Motor neuron (in vitro differentiated cells): ENCODE measurements around the gene TMEM14A. TPM values are rescaled to one million over a fixed set of nuclear protein-coding genes. Genes with fewer than 3 reads are reported as not detected.
A peak's percentile ranks its signal among the peaks of the same experiment; 100 is the strongest.
"Not testable (repeated sequence)": the region's sequence is repeated elsewhere in the genome, so short reads cannot be mapped to it uniquely, and the experiment has no call there.

Experiments
- ATAC-seq, 8 experiments: fragments of 200-7000 bp; cut with Tn5 transposase; replicated peaks in 6 of 8; 2 replicates each; pipeline ENCODE4 v1.8.0; 2021; ENCODE audit warnings: mild to moderate bottlenecking in 8 of 8, moderate library complexity in 8 of 8
- H3K27ac ChIP-seq, 2 donors: fragments of 250-450 bp; sonication (Bioruptor Pico); 2 replicates each; pipeline ENCODE4 v1.9.0; 2021; ENCODE audit warnings: antibody characterized with exemption in 2 of 2, mild to moderate bottlenecking in 2 of 2, moderate library complexity in 1 of 2
- H3K4me1 ChIP-seq, 2 donors: fragments of 250-450 bp; sonication (Bioruptor Pico); replicated peaks in 1 of 2; 2 replicates each; pipeline ENCODE4 v1.6.1; 2021; ENCODE audit warnings: antibody characterized with exemption in 2 of 2, mild to moderate bottlenecking in 2 of 2, moderate library complexity in 1 of 2
- H3K4me3 ChIP-seq, 5 donors: fragments of 250-450 bp; sonication (Bioruptor Pico); 2 replicates each; pipeline ENCODE4 v1.9.0; 2021; ENCODE audit warnings: antibody characterized with exemption in 5 of 5, mild to moderate bottlenecking in 5 of 5, moderate library complexity in 4 of 5
- WGBS, 10 experiments: fragments of 450-650 bp; shearing (Covaris generic); methylation state at CpG; one replicate each; pipeline ENCODE4 v1.0.0; 2022; 5-methylcytosine and 5-hydroxymethylcytosine counted together
- in situ Hi-C, 9 experiments: fragments of 400-800 bp; cut with MboI; loops; one replicate each; pipeline ENCODE4 v1.15.0; 2021; ENCODE audit warnings: low sequenced_read_pairs in 9 of 9, low pct_unique_long_range_greater_than_20kb in 2 of 9; ENCODE audit not compliant: unreplicated experiment in 9 of 9
- total RNA-seq, 8 experiments: library from RNA; unstranded; fragments of 300-600 nt; gene quantifications; 2 replicates each; pipeline versions ENCODE4 v1.2.3 to v1.2.4, GENCODE V29; 2022

Gene TMEM14A
- total RNA-seq, 8 experiments from 2014 or later = 13.1 to 79.0 (median 59.4) TPM

DNA sequence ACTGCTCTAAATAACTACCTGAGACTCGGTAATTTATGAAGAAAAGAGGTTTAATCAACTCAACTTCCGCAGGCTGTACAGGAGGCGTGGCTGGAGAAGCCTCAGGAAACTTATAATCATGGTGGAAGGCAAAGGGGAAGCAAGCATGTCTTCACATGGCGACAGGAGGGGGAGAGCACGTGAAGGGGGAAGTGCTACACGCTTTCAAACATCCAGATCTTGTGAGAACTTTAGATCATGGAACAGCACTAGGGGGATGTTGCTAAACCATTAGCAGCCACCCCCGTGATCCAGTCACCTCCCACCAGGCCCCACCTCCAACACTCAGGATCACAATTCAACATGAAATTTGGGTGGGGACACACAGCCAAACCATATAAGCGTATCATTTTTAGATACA is 5.7 kb downstream of the TMEM14A start:
- in situ Hi-C loops, H3K27ac ChIP-seq, H3K4me3 ChIP-seq, ATAC-seq: not testable (repeated sequence)
- H3K4me1 ChIP-seq = peaks cover 3 to 12% of the 10 kb centered on the region in 2 donors
- WGBS, 10 experiments = 0 to 100% (median 82%) methylated on average over 1 to 6 of the region's 8 CpGs

DNA sequence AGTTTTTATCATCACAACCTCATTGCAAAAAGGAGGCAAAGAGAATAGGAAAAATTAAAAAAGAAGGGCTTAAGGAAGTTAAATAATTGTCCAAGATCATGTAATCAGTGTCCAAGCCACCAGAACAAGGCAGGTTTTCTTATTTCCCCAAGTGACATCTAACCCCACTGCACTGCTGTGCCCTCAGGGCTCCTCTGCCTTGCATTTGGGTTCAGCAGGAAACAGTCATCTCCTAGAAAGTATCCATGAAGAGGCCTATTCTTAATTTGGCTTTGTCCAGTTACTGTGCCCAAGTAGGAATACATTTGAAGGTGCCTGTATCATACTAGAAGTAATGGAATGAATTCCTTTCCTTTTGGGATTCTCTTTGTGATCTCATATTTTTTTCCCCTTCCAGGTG is 10.5 kb downstream of the TMEM14A start:
- in situ Hi-C loops = no loop called here
- Histone ChIP-seq H3K4me3 (no peak overlapping the region), H3K4me1 (no peaks in the 10 kb centered on the region), H3K27ac (no peak overlapping the region)
- ATAC-seq = no peak

DNA sequence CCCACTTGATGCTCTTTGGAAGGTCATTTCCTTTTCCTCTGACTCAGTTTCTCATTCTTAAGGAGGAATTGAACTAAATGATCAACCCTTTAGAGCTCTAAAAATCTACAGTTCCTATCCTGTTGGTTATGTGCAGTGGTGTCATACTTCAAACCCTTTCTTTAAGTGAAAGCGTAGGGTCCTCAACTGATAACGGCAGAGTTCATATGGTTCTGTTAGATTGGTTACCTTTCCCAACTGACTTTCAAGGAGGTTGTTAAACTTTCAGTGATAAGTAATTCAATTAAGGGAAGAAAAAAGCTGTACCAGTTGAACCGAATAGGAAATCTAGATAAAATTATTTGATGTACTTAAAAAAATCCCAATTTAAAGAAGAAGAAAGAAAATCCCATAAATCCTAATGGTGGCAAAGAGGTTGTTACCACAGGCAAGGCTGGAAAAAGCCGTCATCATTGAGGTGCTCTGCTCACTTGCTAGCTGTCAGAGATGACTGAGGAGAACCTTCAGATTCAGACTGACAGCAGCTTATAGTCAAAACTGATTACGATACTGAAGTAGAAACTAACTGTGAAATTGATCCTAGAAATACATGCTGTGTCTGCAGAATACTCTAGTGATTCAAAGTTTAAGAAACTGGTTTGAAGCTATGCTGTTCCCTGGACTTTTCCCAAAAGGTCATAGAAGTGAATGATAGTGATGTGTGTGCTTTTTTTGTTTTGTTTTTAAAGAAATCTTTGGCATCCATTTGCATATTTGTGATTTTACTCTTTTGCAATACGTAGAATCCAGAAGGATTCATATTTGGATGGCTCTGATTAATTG is 16.2 kb downstream of the TMEM14A start:
- ATAC-seq = no peak
- WGBS, 10 experiments = 73 to 100% (median 91%) methylated on average over 4 to 6 of the region's 6 CpGs

DNA sequence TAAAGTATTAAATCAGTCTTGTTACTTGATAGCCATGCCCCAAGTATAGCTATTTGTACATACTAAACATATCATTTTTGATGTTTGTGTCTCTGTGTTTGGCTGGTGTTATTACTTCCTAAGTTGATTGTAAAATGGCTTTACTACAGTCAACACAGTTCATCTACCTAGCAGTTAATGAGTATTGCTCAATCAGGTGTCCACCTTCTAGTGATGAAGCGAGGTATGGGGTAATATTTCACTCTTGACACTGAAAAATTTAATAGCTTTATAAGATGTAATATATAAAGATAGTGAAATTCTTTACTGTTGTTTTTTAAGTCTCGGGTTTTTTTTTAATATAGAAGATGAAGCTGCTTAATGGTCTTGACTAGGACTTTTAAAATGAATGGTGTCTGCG is 18.9 kb downstream of the TMEM14A start:
- H3K4me1 ChIP-seq = no peaks in the 10 kb centered on the region
- in situ Hi-C loops = no loop called here

More for the DNA sequence above, 16.2 kb downstream of the TMEM14A start:
- Histone ChIP-seq H3K27ac (no peak overlapping the region), H3K4me1 (no peaks in the 10 kb centered on the region), H3K4me3 (no peak overlapping the region)
- in situ Hi-C loops = no loop called here

DNA sequence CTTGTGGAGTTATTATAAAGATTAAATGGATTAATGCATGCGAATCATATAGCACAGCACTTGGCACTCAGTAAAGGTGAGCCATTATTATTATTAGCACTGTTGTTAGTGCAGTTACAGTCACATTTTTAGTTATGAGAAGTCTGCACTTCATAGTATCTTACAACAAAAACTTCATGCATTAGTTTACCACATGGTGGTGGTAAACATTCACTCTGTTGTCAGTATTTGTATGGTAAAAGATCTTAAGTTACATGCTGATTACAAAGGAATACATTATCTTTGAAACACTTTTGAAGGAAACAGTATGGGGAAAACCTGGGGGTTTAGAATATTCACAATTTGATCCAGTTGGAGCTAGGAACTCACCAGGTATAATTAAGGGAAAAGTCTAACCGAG is 20.8 kb downstream of the TMEM14A start:
- Histone ChIP-seq H3K4me3 (no peak overlapping the region), H3K4me1 (no peaks in the 10 kb centered on the region), H3K27ac (no peak overlapping the region)
- in situ Hi-C loops = no loop called here
- 50 to 94% (median 70%) methylated on average over 1 to 2 of the region's 2 CpGs for WGBS, 10 experiments
- no peak for ATAC-seq

More for the DNA sequence above, 18.9 kb downstream of the TMEM14A start:
- WGBS, 10 experiments = 57 to 100% (median 83%) methylated on average over 1 to 3 of the region's 3 CpGs
- H3K4me3 ChIP-seq = no peak overlapping the region
- H3K27ac ChIP-seq = no peak overlapping the region
- ATAC-seq = no peak

DNA sequence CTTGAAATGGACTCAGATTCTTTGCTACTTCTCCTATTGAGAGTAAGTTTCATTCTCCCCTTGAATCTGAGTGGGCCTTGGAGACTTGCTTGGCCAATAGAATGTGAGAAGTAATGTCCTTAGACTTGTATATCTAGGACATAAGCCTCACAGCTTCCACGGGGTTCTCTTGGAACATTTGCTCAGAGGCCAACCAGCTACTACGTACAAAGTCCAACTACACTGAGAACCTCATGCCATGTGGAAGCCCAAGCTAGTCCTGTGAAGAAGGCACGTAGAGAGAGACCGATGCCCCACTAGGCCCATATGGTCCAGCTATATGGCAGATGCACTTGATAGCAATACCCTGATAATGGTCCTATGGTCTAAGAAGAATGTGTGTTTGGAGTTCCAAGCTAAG is 22.9 kb downstream of the TMEM14A start:
- in situ Hi-C loops = no loop called here
- Histone ChIP-seq H3K4me1 (no peaks in the 10 kb centered on the region), H3K4me3 (no peak overlapping the region), H3K27ac (no peak overlapping the region)
- 13 to 100% (median 87%) methylated on average over 1 to 4 of the region's 4 CpGs; no CpG with 5 or more reads in 4 of the 10 experiments for WGBS, 10 experiments
- no peak for ATAC-seq

DNA sequence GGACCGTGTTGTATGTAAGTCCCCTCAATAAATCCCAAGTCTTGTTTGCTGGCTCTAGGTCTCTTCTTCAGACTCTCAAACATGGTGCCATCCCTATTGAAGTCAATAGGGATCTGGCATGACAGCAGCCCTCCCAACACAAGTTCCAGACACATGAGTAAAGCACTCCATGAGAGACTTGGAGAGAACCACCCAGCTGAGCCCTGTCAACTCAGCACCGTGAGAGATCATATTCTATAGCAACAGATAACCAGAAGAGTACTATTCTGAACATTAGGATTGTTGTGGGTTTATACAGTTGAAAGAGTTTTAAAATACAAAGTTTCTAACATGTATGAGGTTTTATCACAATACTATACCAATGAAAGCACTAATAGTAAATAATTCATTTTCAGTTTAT is 23.5 kb downstream of the TMEM14A start:
- ATAC-seq = no peak
- WGBS, 10 experiments = 80 to 100% (median 96%) methylated on average over 1 to 2 of the region's 2 CpGs; no CpG with 5 or more reads in 4 of the 10 experiments
- H3K4me1 ChIP-seq = no peaks in the 10 kb centered on the region
- no peak overlapping the region for H3K4me3 ChIP-seq
- no peak overlapping the region for H3K27ac ChIP-seq
- in situ Hi-C loops = no loop called here

DNA sequence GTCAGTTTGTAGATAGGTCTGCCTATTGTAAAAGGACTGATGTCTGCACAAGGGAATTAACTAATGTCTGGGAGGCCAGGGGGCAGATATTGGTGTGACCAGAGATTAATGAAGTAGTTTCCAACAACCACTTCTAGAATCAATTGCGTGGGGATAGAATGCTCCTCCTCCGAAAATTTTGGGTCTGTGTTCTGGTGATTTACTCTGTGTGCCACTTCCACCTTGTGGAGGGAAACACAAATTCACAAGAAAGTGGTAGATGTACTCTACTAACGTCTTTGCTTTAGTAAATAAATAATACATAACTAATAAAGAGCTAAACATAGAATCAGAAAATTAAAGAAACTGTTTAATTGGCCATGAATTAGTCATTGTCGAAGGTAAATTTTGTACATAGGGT is 25.5 kb downstream of the TMEM14A start:
- Histone ChIP-seq H3K4me3 (no peak overlapping the region), H3K27ac (no peak overlapping the region), H3K4me1 (no peaks in the 10 kb centered on the region)
- WGBS, 10 experiments = 44 to 85% (median 67%) methylated on average over 2 to 4 of the region's 4 CpGs; no CpG with 5 or more reads in 1 of the 10 experiments
- in situ Hi-C loops = no loop called here
- no peak for ATAC-seq

DNA sequence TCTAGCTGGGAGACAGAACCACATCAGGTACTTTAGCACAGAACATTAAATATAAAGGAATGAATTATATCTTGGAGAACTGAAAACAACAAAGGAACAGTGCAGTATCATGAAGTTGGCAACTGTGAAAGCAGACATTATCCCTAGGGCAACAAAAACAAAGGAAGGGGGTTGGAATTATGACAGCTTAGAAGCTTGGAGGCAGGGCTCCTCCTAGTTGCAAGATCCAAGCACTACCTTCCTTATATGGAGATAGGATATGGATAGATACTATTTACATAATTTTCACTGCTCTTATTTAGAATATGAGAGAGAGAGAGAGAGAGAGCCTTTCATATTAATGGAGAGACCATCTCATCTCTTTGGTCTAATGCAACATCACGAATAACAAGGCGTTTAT is 27.0 kb downstream of the TMEM14A start:
- WGBS, 10 experiments = 78 to 100% (median 100%) methylated on average over 1 to 2 of the region's 2 CpGs; no CpG with 5 or more reads in 3 of the 10 experiments
- ATAC-seq = peak in 3 of 8 experiments; percentile 79 to 99 (median 90)
- H3K27ac ChIP-seq = no peak overlapping the region
- in situ Hi-C loops = no loop called here
- H3K4me1 ChIP-seq = no peaks in the 10 kb centered on the region
- no peak overlapping the region for H3K4me3 ChIP-seq

DNA sequence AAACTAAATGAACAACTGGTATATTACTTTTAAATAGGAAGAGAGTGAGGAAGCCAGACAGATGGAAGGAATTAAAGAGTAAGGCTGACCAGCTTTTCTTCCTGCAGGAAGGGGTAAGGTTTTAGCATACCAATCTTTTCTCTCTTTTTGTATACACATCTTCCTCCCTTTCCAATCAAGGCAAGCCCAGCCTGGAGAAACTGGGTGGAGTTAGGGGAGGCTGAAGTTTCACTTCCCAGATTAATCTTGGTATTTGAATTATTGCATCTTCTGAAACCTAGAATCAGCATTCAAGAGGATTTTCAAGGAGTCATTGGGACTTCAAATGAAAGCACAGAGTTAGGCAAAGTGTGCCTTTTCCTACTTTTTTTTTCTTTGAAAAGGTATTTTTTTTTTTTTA is 33.1 kb downstream of the TMEM14A start:
- H3K4me3 ChIP-seq = no peak overlapping the region
- in situ Hi-C loops = no loop called here

DNA sequence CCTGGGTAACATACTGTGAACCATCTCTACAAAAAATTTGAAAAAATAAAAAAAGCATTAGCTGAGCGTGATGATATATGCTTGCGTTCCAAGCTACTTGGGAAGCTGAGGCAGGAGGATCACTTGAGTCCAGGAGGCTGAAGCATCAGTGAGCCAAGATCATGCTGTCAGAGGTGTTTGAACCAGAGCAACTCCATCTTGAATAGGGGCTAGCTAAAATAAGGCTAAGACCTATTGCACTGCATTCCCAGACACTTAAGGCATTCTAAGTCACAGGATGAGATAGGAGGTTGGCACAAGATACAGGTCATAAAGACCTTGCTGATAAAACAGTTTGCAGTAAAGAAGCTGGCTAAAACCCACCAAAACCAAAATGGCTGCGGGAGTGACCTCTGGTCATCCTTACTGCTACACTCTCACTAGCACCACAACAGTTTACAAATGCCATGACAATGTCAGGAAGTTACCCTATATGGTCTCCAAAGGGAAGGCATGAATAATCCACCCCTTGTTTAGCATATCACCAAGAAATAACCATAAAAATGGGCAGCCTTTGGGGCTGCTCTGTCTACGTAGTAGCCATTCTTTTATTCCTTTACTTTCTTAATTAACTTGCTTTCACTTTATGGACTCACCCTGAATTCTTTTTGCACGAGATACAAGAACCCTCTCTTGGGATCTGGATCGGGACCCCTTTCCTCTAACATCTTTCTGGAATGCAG is 34.0 kb downstream of the TMEM14A start:
- 60 to 92% (median 76%) methylated on average over 1 to 6 of the region's 6 CpGs; no CpG with 5 or more reads in 2 of the 10 experiments for WGBS, 10 experiments
- in situ Hi-C loops = not testable (repeated sequence)

More for the DNA sequence above, 33.1 kb downstream of the TMEM14A start:
- no peaks in the 10 kb centered on the region for H3K4me1 ChIP-seq
- peak in 2 of 8 experiments; percentile 84 to 87 for ATAC-seq
- no peak overlapping the region for H3K27ac ChIP-seq

DNA sequence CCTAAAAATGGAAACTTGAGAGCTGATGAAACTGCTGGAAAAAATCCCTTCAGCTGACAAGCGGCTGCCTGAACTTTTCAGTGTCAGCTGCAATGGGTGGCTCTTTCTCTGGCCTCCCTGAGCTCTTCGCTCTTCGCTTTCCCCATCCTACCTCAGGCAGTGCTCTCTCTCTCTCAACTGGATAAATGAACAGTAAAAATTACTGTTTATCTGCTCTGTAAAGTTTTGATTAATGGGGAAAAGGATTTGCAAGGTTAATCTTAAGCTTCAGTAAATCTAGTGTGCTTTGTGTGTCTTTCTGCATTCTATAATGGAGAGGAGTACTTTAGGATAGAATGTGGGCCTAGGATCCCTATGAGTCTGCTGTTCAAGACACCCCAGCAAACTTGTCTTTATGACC is 35.1 kb downstream of the TMEM14A start:
- ATAC-seq = no peak
- H3K4me1 ChIP-seq = no peaks in the 10 kb centered on the region
- in situ Hi-C loops = no loop called here

More for the DNA sequence above, 34.0 kb downstream of the TMEM14A start:
- H3K4me1 ChIP-seq, H3K4me3 ChIP-seq, H3K27ac ChIP-seq: not testable (repeated sequence)
- peak in 3 of 8 experiments; percentile 26 to 67 (median 62) for ATAC-seq

DNA sequence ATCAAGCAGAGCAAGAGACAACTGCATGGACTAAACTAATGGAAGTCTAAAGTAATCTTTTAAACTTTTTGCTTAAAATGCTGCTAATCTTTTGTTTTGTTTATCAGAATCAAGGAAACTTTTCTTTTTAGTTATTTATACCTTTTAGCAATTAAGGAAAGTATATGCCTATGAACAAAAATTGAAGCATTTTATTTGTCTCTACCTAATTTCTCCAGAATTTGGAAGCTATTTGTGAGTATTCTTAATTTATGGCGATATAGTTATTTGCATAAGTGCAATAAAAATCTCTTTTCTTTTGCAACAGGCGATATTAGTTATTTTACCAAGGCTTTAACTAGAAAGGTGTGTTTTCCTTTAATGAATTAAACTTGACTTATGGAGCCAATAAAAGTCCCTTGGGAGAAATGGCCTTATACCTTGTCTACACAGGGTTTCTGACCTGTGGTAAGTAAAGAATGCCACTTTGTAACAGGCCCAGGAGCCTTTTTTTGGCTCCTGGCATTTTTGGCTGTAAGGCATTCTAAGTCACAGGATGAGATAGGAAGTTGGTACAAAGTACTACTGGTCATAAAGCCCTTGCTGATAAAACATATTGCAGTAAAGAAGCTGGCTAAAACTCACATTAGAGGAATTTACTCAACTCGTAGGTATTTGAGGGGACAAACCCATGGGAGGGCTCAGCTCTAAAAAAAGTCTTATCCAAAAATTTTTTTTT is 37.2 kb downstream of the TMEM14A start:
- Histone ChIP-seq H3K4me1 (no peaks in the 10 kb centered on the region), H3K27ac (no peak overlapping the region), H3K4me3 (no peak overlapping the region)
- in situ Hi-C loops = no loop called here
- ATAC-seq = no peak
- whole genome bisulfite sequencing, 10 experiments = 4 to 74% (median 52%) methylated on average over 2 to 3 of the region's 3 CpGs; no CpG with 5 or more reads in 1 of the 10 experiments

More for the DNA sequence above, 35.1 kb downstream of the TMEM14A start:
- Histone ChIP-seq H3K4me3 (no peak overlapping the region), H3K27ac (no peak overlapping the region)
- 67 to 100% (median 100%) methylated on average over 1 to 3 of the region's 3 CpGs; no CpG with 5 or more reads in 2 of the 10 experiments for WGBS, 10 experiments
